Keratinocyte (primary cell): ENCODE measurements around the gene CPN2.

Source experiments
- EZH2 ChIP-seq: IDR thresholded peaks from one replicate; pipeline ENCODE4 v1.6.1; 2012; ENCODE audit warnings: inconsistent platforms, mild to moderate bottlenecking, low read length, moderate library complexity
- TF ChIP-seq, protein P1 (sequence below), 3 experiments: IDR thresholded peaks in 1 of 3; conservative IDR thresholded peaks in 1 of 3; optimal IDR thresholded peaks in 1 of 3; 2 replicates in 2 of 3; 3 replicates in 1 of 3; pipeline versions ENCODE3 to v1.5.1; 2011; ENCODE audit warnings: low read length in 3 of 3, mild to moderate bottlenecking in 3 of 3, moderate library complexity in 2 of 3, control low read depth in 1 of 3, inconsistent platforms in 1 of 3; ENCODE audit not compliant: insufficient read depth in 2 of 3; ENCODE audit errors: extremely low read depth in 1 of 3

GRCh38 chr3:194307849-194308248 lies 43.3 kb downstream of the CPN2 start:
- TF ChIP-seq, protein P1, sequence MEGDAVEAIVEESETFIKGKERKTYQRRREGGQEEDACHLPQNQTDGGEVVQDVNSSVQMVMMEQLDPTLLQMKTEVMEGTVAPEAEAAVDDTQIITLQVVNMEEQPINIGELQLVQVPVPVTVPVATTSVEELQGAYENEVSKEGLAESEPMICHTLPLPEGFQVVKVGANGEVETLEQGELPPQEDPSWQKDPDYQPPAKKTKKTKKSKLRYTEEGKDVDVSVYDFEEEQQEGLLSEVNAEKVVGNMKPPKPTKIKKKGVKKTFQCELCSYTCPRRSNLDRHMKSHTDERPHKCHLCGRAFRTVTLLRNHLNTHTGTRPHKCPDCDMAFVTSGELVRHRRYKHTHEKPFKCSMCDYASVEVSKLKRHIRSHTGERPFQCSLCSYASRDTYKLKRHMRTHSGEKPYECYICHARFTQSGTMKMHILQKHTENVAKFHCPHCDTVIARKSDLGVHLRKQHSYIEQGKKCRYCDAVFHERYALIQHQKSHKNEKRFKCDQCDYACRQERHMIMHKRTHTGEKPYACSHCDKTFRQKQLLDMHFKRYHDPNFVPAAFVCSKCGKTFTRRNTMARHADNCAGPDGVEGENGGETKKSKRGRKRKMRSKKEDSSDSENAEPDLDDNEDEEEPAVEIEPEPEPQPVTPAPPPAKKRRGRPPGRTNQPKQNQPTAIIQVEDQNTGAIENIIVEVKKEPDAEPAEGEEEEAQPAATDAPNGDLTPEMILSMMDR (optimal IDR thresholded peaks at IDR 0.05 in 1 of 3, IDR thresholded peaks at IDR 0.05 in 1 of 3, conservative IDR thresholded peaks at IDR 0.05 in 1 of 3; ENCODE audit: extremely low read depth in 1 of 3, insufficient read depth in 2 of 3, low read length in 3 of 3) = no peak
- no peak for TF ChIP-seq EZH2
